DOHH2 (cell line): Measurements from ENCODE around the gene IWS1.

Source experiments
- H3F3A ChIP-seq: fragments of 200-600 bp; sonication (generic), shearing (Covaris generic); 2 replicates; pipeline ENCODE4 v1.6.0; 2016; ENCODE audit warnings: antibody characterized with exemption, mild to moderate bottlenecking; ENCODE audit not compliant: control insufficient read depth, insufficient read depth
- H3K27ac ChIP-seq: fragments of 200-600 bp; sonication (generic); 2 replicates; pipeline ENCODE4 v1.5.1; 2014; ENCODE audit warnings: low read depth, mild to moderate bottlenecking, low read length, moderate library complexity
- H3K27me3 ChIP-seq: fragments of 200-600 bp; sonication (generic); 2 replicates; pipeline ENCODE4 v1.6.1; 2014; ENCODE audit warnings: mild to moderate bottlenecking, low read length, mixed read lengths; ENCODE audit not compliant: control insufficient read depth
- H3K36me3 ChIP-seq: fragments of 200-600 bp; sonication (generic); 2 replicates; pipeline ENCODE4 v1.6.1; 2014; ENCODE audit warnings: mild to moderate bottlenecking, low read length, moderate library complexity, mixed read lengths; ENCODE audit not compliant: control insufficient read depth
- H3K4me1 ChIP-seq: fragments of 200-600 bp; sonication (generic); 2 replicates; pipeline ENCODE4 v1.6.1; 2014; ENCODE audit warnings: mild to moderate bottlenecking, low read length, mixed read lengths; ENCODE audit not compliant: control insufficient read depth
- H3K4me2 ChIP-seq: fragments of 200-600 bp; sonication (generic); 2 replicates; pipeline ENCODE4 v1.6.0; 2014; ENCODE audit warnings: mild to moderate bottlenecking, low read length, moderate library complexity
- H3K4me3 ChIP-seq: fragments of 200-600 bp; sonication (generic); 2 replicates; pipeline ENCODE4 v1.5.1; 2014; ENCODE audit warnings: mild to moderate bottlenecking, low read length, mixed read lengths
- H3K79me2 ChIP-seq: fragments of 200-600 bp; sonication (generic); 2 replicates; pipeline ENCODE4 v1.6.1; 2014; ENCODE audit warnings: mild to moderate bottlenecking, low read length, mixed read lengths; ENCODE audit not compliant: control insufficient read depth
- H3K9me2 ChIP-seq: fragments of 200-600 bp; sonication (generic); replicated peaks from 2 replicates; pipeline ENCODE4 v1.6.1; 2014; ENCODE audit warnings: mild to moderate bottlenecking, low read length, mixed read lengths; ENCODE audit not compliant: control insufficient read depth
- H3K9me3 ChIP-seq: fragments of 200-600 bp; sonication (generic); 2 replicates; pipeline ENCODE4 v1.6.1; 2014; ENCODE audit warnings: antibody characterized with exemption, low read length, mixed read lengths; ENCODE audit not compliant: control insufficient read depth, insufficient read depth
- H4K20me1 ChIP-seq: fragments of 200-600 bp; sonication (generic); 2 replicates; pipeline ENCODE4 v1.6.0; 2014; ENCODE audit warnings: low read depth, mild to moderate bottlenecking, antibody characterized with exemption, low read length, moderate library complexity; ENCODE audit not compliant: control insufficient read depth, insufficient read depth
- EZH2phosphoT487 ChIP-seq: fragments of 200-600 bp; sonication (generic); IDR thresholded peaks from 2 replicates; pipeline ENCODE4 v1.6.1; 2017; ENCODE audit warnings: borderline replicate concordance, mild to moderate bottlenecking, antibody characterized with exemption, low read length, moderate library complexity, mixed read lengths
- TF ChIP-seq, protein P1 (sequence below): fragments of 200-600 bp; sonication (generic); IDR thresholded peaks from one replicate; pipeline ENCODE4 v1.5.1; 2014; ENCODE audit warnings: antibody characterized with exemption, mild to moderate bottlenecking, low read depth, low read length; ENCODE audit not compliant: poor library complexity, severe bottlenecking

IWS1 gene

DNA sequence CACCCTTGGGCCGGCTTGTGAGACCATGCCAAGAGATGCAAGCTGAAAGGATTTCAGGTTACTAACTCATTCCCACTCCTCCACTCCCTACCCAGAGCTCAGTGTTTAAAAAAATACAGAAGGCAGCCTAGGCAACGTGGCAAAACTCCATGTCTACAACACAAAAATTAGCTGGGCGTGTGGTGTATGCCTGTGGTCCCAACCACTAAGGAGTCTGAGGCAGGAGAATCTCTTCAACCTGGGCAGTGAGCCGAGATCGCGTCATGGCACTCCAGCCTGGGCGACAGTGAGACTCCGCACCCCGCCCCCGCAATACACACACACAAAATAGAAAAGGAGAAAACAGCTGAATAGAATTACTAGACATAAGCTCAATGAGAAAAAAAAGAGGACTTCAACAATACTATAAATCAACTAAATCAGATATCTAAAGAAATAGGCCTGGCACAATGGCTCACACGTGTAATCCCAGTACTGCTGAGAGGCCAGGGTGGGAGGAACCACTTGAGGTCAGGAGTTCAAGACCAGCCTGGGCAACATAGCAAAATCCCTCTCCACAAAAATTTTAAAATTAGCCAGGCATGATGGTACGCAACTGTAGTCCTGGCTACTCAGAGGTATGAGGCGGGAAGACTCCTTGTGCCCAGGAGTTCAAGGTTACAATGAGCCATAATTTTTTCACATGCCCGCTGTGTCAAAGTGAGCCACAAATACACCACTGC is 10.1 kb downstream of the IWS1 start:
- Histone ChIP-seq H3K27me3 (no peaks in the 10 kb centered on the region), H3K4me2 (no peak overlapping the region), H3K4me1 (0 out of 2 replicates have a peak, but pooled peaks cover 4% of the 10 kb centered on the region), H3K79me2 (peaks cover 100% of the 10 kb centered on the region), H3K36me3 (peaks cover 93% of the 10 kb centered on the region), H3K9me3 (no peaks in the 10 kb centered on the region), H3F3A (no peaks in the 10 kb centered on the region), H3K27ac (no peak overlapping the region), H3K9me2 (no peaks in the 10 kb centered on the region), H3K4me3 (no peak overlapping the region), H4K20me1 (no peaks in the 10 kb centered on the region)
- TF ChIP-seq, protein P1, sequence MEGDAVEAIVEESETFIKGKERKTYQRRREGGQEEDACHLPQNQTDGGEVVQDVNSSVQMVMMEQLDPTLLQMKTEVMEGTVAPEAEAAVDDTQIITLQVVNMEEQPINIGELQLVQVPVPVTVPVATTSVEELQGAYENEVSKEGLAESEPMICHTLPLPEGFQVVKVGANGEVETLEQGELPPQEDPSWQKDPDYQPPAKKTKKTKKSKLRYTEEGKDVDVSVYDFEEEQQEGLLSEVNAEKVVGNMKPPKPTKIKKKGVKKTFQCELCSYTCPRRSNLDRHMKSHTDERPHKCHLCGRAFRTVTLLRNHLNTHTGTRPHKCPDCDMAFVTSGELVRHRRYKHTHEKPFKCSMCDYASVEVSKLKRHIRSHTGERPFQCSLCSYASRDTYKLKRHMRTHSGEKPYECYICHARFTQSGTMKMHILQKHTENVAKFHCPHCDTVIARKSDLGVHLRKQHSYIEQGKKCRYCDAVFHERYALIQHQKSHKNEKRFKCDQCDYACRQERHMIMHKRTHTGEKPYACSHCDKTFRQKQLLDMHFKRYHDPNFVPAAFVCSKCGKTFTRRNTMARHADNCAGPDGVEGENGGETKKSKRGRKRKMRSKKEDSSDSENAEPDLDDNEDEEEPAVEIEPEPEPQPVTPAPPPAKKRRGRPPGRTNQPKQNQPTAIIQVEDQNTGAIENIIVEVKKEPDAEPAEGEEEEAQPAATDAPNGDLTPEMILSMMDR = no peak
- no peak for TF ChIP-seq EZH2phosphoT487

DNA sequence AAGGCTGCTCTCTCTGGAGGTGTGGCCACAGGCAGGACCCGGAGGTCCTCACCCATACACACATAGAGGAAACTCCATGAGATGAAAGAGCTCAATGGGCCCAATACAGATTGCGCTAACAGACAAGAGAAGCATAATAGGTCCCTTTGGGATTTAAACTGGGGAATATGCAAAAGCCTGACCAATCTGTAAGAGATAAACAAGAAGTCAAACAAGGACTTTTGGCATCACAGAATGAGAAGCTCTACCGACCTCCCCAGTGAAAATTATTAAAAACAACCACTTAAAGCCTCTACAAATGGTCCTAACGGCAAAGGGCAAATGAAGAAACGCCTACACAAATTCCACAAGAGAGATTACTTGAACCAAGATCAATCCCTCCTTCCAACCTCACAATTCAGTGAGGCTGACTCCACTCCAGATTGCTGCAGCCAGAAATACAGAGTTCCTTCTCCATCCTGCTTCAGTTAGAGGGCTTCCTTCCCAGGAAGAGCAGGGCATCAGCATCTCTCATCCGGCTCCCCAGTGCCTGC is 10.8 kb downstream of the IWS1 start:
- peaks cover 96% of the 10 kb centered on the region for H3K36me3 ChIP-seq
- 0 out of 2 replicates have a peak, but pooled peaks cover 4% of the 10 kb centered on the region for H3K4me1 ChIP-seq
- no peaks in the 10 kb centered on the region for H3K9me2 ChIP-seq
- H3K27me3 ChIP-seq = no peaks in the 10 kb centered on the region
- peaks cover 5% of the 10 kb centered on the region; the same call in 1 of the 2 replicates for H4K20me1 ChIP-seq
- H3K79me2 ChIP-seq = peaks cover 100% of the 10 kb centered on the region
- H3K9me3 ChIP-seq = no peaks in the 10 kb centered on the region
- no peak overlapping the region for H3K4me2 ChIP-seq
- no peak for TF ChIP-seq EZH2phosphoT487
- TF ChIP-seq, protein P1 = no peak
- no peak overlapping the region for H3K4me3 ChIP-seq
- H3K27ac ChIP-seq = no peak overlapping the region
- no peaks in the 10 kb centered on the region for H3F3A ChIP-seq

- peaks cover 7% of the 10 kb centered on the region; the same call in 1 of the 2 replicates for H4K20me1 ChIP-seq
Observed at GRCh38 chr2:127514485-127514884, 11.8 kb downstream of the IWS1 start.

More at GRCh38 chr2:127514485-127514884, 11.8 kb downstream of the IWS1 start:
- H3K4me2 ChIP-seq = no peak overlapping the region
- H3K4me3 ChIP-seq = no peak overlapping the region
- H3K27me3 ChIP-seq = no peaks in the 10 kb centered on the region
- H3K4me1 ChIP-seq = 0 out of 2 replicates have a peak, but pooled peaks cover 4% of the 10 kb centered on the region
- no peaks in the 10 kb centered on the region for H3K9me3 ChIP-seq
- peaks cover 91% of the 10 kb centered on the region for H3K36me3 ChIP-seq
- H3K79me2 ChIP-seq = peaks cover 100% of the 10 kb centered on the region
- no peak overlapping the region for H3K27ac ChIP-seq
- H3K9me2 ChIP-seq = no peaks in the 10 kb centered on the region
- no peak for TF ChIP-seq EZH2phosphoT487
- TF ChIP-seq, protein P1 = no peak
- H3F3A ChIP-seq = no peaks in the 10 kb centered on the region
